HEK293 (cell line): Measurements from ENCODE around the gene TSPAN13.

Source experiments
- CTCF ChIA-PET: fragments of 350-600 bp; formaldehyde crosslinking; extraction: SDS; loops from one replicate; lab custom pipeline; 2021; ENCODE audit warnings: antibody characterized with exemption; lab: Yijun Ruan, JAX
- POLR2A ChIA-PET: fragments of 300-600 bp; formaldehyde crosslinking; extraction: SDS; loops from one replicate; lab custom pipeline; 2020; ENCODE audit warnings: antibody characterized with exemption, inconsistent platforms; lab: Yijun Ruan, JAX
- H3K27ac ChIP-seq: fragments of 200-500 bp; sonication (Bioruptor generic); 2 replicates; pipeline ENCODE4 v1.5.1; 2014; ENCODE audit warnings: low read depth, low read length, control low read depth, inconsistent platforms; ENCODE audit errors: extremely low read depth
- H3K36me3 ChIP-seq, 2 experiments: fragments of 200-500 bp in 1 of 2; sonication (Bioruptor generic) in 1 of 2; 1 replicate in 1 of 2; 2 replicates in 1 of 2; pipeline ENCODE4 v1.5.1; 2014 to 2017; ENCODE audit warnings: inconsistent platforms in 2 of 2, low read length in 2 of 2; ENCODE audit not compliant: control insufficient read depth in 2 of 2, insufficient read depth in 1 of 2
- H3K4me1 ChIP-seq: fragments of 200-500 bp; sonication (Bioruptor generic); 2 replicates; pipeline ENCODE4 v1.5.1; 2014; ENCODE audit warnings: mild to moderate bottlenecking, low read length, inconsistent platforms; ENCODE audit not compliant: control insufficient read depth, insufficient read depth
- H3K4me3 ChIP-seq: 2 replicates; pipeline ENCODE4 v1.5.1; 2011; ENCODE audit warnings: low read depth, mild to moderate bottlenecking, control low read depth, low read length, moderate library complexity
- H3K9me3 ChIP-seq: fragments of 200-500 bp; sonication (Bioruptor generic); 2 replicates; pipeline ENCODE4 v1.5.1; 2014; ENCODE audit warnings: low read depth, low read length, inconsistent platforms; ENCODE audit not compliant: control insufficient read depth, insufficient read depth
- AEBP2 ChIP-seq: fragments of 450-650 bp; formaldehyde crosslinking; IDR thresholded peaks from 2 replicates; pipeline ENCODE4 v1.5.1; 2016; ENCODE audit warnings: missing biosample characterization, missing genetic modification characterization, borderline replicate concordance
- FEZF1 ChIP-seq: fragments of 450-650 bp; formaldehyde crosslinking; IDR thresholded peaks from 2 replicates; pipeline ENCODE4 v1.5.1; 2016; ENCODE audit warnings: missing biosample characterization, missing genetic modification characterization
- REPIN1 ChIP-seq: fragments of 450-650 bp; formaldehyde crosslinking; IDR thresholded peaks from 2 replicates; pipeline ENCODE4 v1.5.1; 2017; ENCODE audit warnings: missing biosample characterization, missing genetic modification characterization, low read depth
- SP2 ChIP-seq: fragments of 450-650 bp; formaldehyde crosslinking; IDR thresholded peaks from 2 replicates; pipeline ENCODE4 v1.5.1; 2016; ENCODE audit warnings: missing biosample characterization, missing genetic modification characterization
- ZBTB11 ChIP-seq: fragments of 450-650 bp; formaldehyde crosslinking; conservative IDR thresholded peaks from 2 replicates; pipeline ENCODE4 v1.5.1; 2016; ENCODE audit warnings: low read depth, missing biosample characterization, missing genetic modification characterization
- ZBTB7A ChIP-seq: fragments of 450-650 bp; formaldehyde crosslinking; IDR thresholded peaks from 2 replicates; pipeline ENCODE4 v1.5.1; 2016; ENCODE audit warnings: low read depth, missing biosample characterization, missing genetic modification characterization
- ZNF10 ChIP-seq: fragments of 450-650 bp; formaldehyde crosslinking; IDR thresholded peaks from 2 replicates; pipeline ENCODE4 v1.5.1; 2017; ENCODE audit warnings: missing biosample characterization, missing genetic modification characterization
- ZNF132 ChIP-seq: fragments of 450-650 bp; formaldehyde crosslinking; IDR thresholded peaks from 2 replicates; pipeline ENCODE4 v1.5.1; 2017; ENCODE audit warnings: missing biosample characterization, missing genetic modification characterization, borderline replicate concordance
- ZNF140 ChIP-seq: fragments of 450-650 bp; formaldehyde crosslinking; IDR thresholded peaks from 2 replicates; pipeline ENCODE4 v1.5.1; 2016; ENCODE audit warnings: missing biosample characterization, missing genetic modification characterization
- ZNF169 ChIP-seq: fragments of 450-650 bp; formaldehyde crosslinking; IDR thresholded peaks from 2 replicates; pipeline ENCODE4 v1.5.1; 2016; ENCODE audit warnings: missing biosample characterization, missing genetic modification characterization
- ZNF366 ChIP-seq: fragments of 450-650 bp; formaldehyde crosslinking; conservative IDR thresholded peaks from 2 replicates; pipeline ENCODE4 v1.5.1; 2016; ENCODE audit warnings: missing biosample characterization, missing genetic modification characterization
- ZNF513 ChIP-seq: fragments of 450-650 bp; IDR thresholded peaks from 2 replicates; pipeline ENCODE4 v1.5.1; 2018; ENCODE audit warnings: missing biosample characterization, missing genetic modification characterization
- ZNF585B ChIP-seq: fragments of 450-650 bp; formaldehyde crosslinking; IDR thresholded peaks from 2 replicates; pipeline ENCODE4 v1.5.1; 2016; ENCODE audit warnings: missing biosample characterization, missing genetic modification characterization
- ZNF629 ChIP-seq: fragments of 450-650 bp; formaldehyde crosslinking; IDR thresholded peaks from 2 replicates; pipeline ENCODE4 v1.5.1; 2017; ENCODE audit warnings: missing biosample characterization, missing genetic modification characterization
- ZNF747 ChIP-seq: fragments of 450-650 bp; formaldehyde crosslinking; IDR thresholded peaks from 2 replicates; pipeline ENCODE4 v1.5.1; 2016; ENCODE audit warnings: missing biosample characterization, missing genetic modification characterization
- ZNF777 ChIP-seq: fragments of 450-650 bp; formaldehyde crosslinking; IDR thresholded peaks from 2 replicates; pipeline ENCODE4 v1.5.1; 2017; ENCODE audit warnings: missing biosample characterization, missing genetic modification characterization, borderline replicate concordance
- ZNF843 ChIP-seq: fragments of 450-650 bp; formaldehyde crosslinking; IDR thresholded peaks from 2 replicates; pipeline ENCODE4 v1.5.1; 2016; ENCODE audit warnings: missing biosample characterization, missing genetic modification characterization
- ZSCAN5A ChIP-seq: fragments of 450-650 bp; formaldehyde crosslinking; IDR thresholded peaks from 2 replicates; pipeline ENCODE4 v1.5.1; 2016; ENCODE audit warnings: missing biosample characterization, missing genetic modification characterization

The TSPAN13 gene

GRCh38 chr7:16727736-16728135, 25.8 kb upstream of the TSPAN13 start:
- Histone ChIP-seq H3K4me3 (no peak overlapping the region), H3K4me1 (no peaks in the 10 kb centered on the region), H3K27ac (no peak overlapping the region), H3K36me3 (no peaks in the 10 kb centered on the region), H3K9me3 (no peaks in the 10 kb centered on the region)
- CTCF ChIA-PET = interaction anchor here (0.6 kb wide), 1 partner anchor 1404 kb away, joined by 3 read pairs; no protein-coding TSS in a partner anchor
- no peak for TF ChIP-seq REPIN1 (tag by site-specific recombination)
- no peak for TF ChIP-seq ZNF169 (tag by site-specific recombination)
- TF ChIP-seq ZNF366 (tag by site-specific recombination) = no peak
- no peak for TF ChIP-seq ZBTB11
- TF ChIP-seq ZNF132 (tag by site-specific recombination) = no peak
- no peak for TF ChIP-seq ZSCAN5A (tag by site-specific recombination)
- TF ChIP-seq FEZF1 = no peak
- TF ChIP-seq ZBTB7A = no peak
- POLR2A ChIA-PET = no interaction called here

GRCh38 chr7:16728811-16729210, 24.7 kb upstream of the TSPAN13 start:
- POLR2A ChIA-PET = interaction anchor here (0.5 to 0.7 kb wide), 2 partner anchors 15 to 103 kb away, joined by 3 to 6 read pairs; no protein-coding TSS in a partner anchor

GRCh38 chr7:16729541-16729940, 24.0 kb upstream of the TSPAN13 start:
- no peak overlapping the region for H3K27ac ChIP-seq
- no peaks in the 10 kb centered on the region for H3K36me3 ChIP-seq
- no peak overlapping the region for H3K4me3 ChIP-seq
- ChIA-PET CTCF (interaction anchor here (0.6 kb wide), 1 partner anchor 14 kb away, joined by 3 read pairs; no protein-coding TSS in a partner anchor), POLR2A (interaction anchor here (0.7 kb wide), 1 partner anchor 15 kb away, joined by 3 read pairs; no protein-coding TSS in a partner anchor)
- H3K4me1 ChIP-seq = no peaks in the 10 kb centered on the region
- no peaks in the 10 kb centered on the region for H3K9me3 ChIP-seq
- TF ChIP-seq AEBP2 (tag by site-specific recombination) (no peak), ZNF777 (tag by site-specific recombination) (no peak), ZNF10 (tag by site-specific recombination) (no peak), ZBTB11 (no peak), ZSCAN5A (tag by site-specific recombination) (no peak), ZNF843 (tag by site-specific recombination) (no peak), ZNF585B (no peak), ZNF513 (tag by site-specific recombination) (no peak), ZNF140 (tag by site-specific recombination) (no peak)

More at GRCh38 chr7:16728811-16729210, 24.7 kb upstream of the TSPAN13 start:
- Histone ChIP-seq H3K4me3 (no peak overlapping the region), H3K27ac (no peak overlapping the region), H3K36me3 (no peaks in the 10 kb centered on the region), H3K9me3 (no peaks in the 10 kb centered on the region), H3K4me1 (no peaks in the 10 kb centered on the region)
- CTCF ChIA-PET = no interaction called here
- TF ChIP-seq ZNF629 (tag by site-specific recombination) = no peak
- no peak for TF ChIP-seq ZNF747 (tag by site-specific recombination)
- no peak for TF ChIP-seq SP2 (tag by site-specific recombination)
